IgD-negative memory B cell (primary cell): ENCODE data around the gene S100A4. TPM values are rescaled to one million over a fixed set of nuclear protein-coding genes. Genes with fewer than 3 reads are reported as not detected.

ENCODE experiments used
- H3K27ac Mint-ChIP-seq, 3 donors: one replicate each; pipeline ENCODE4 v1.8.0; 2020 to 2022; ENCODE audit warnings: mild to moderate bottlenecking in 3 of 3, mixed read lengths in 3 of 3, moderate library complexity in 1 of 3
- H3K27me3 Mint-ChIP-seq: one replicate; pipeline ENCODE4 v1.8.0; 2021; ENCODE audit warnings: mixed read lengths
- H3K36me3 Mint-ChIP-seq: one replicate; pipeline ENCODE4 v1.8.0; 2020; ENCODE audit warnings: mild to moderate bottlenecking, mixed read lengths
- H3K4me1 Mint-ChIP-seq, 3 donors: one replicate each; pipeline ENCODE4 v1.8.0; 2020 to 2022; ENCODE audit warnings: mixed read lengths in 3 of 3, mild to moderate bottlenecking in 1 of 3
- H3K4me3 Mint-ChIP-seq, 4 donors: one replicate each; pipeline ENCODE4 v1.8.0; 2020 to 2022; ENCODE audit warnings: mild to moderate bottlenecking in 4 of 4, mixed read lengths in 4 of 4, moderate library complexity in 3 of 4
- H3K9me3 Mint-ChIP-seq, 3 donors: one replicate each; pipeline ENCODE4 v1.8.0; 2020 to 2021; ENCODE audit warnings: mixed read lengths in 3 of 3, mild to moderate bottlenecking in 1 of 3
- polyA plus RNA-seq: library from polyadenylated mRNA; unstranded; fragments of 300-500 nt; fragmentation: Illumina TruSeq; gene quantifications from one replicate; pipeline ENCODE4 v1.2.3, GENCODE V29; 2021

S100A4 gene
- polyA plus RNA-seq, 1 donor from 2014 or later = 524 TPM

- Mint-ChIP-seq H3K9me3 (no peaks in the 10 kb centered on the region), H3K27ac (no peak overlapping the region), H3K4me1 (peaks cover 4% of the 10 kb centered on the region in 3 donors), H3K27me3 (no peaks in the 10 kb centered on the region), H3K4me3 (no peak overlapping the region), H3K36me3 (peaks cover 3% of the 10 kb centered on the region)
These were observed 15.3 kb upstream of the S100A4 start for GRCh38 chr1:153560771-153561465.

GRCh38 chr1:153560241-153560640, 14.6 kb upstream of the S100A4 start:
- peaks cover 3% of the 10 kb centered on the region for H3K36me3 Mint-ChIP-seq

GRCh38 chr1:153557877-153558276, 12.3 kb upstream of the S100A4 start:
- H3K4me1 Mint-ChIP-seq = no peaks in the 10 kb centered on the region
- H3K9me3 Mint-ChIP-seq = no peaks in the 10 kb centered on the region
- H3K27me3 Mint-ChIP-seq = peaks cover 2% of the 10 kb centered on the region
- H3K27ac Mint-ChIP-seq = no peak overlapping the region
- peaks cover 3% of the 10 kb centered on the region for H3K36me3 Mint-ChIP-seq
- H3K4me3 Mint-ChIP-seq = no peak overlapping the region

More at GRCh38 chr1:153560241-153560640, 14.6 kb upstream of the S100A4 start:
- Mint-ChIP-seq H3K9me3 (no peaks in the 10 kb centered on the region), H3K27ac (no peak overlapping the region), H3K4me1 (peaks cover 0 to under 1% (median 0%) of the 10 kb centered on the region in 3 donors), H3K4me3 (no peak overlapping the region), H3K27me3 (no peaks in the 10 kb centered on the region)

GRCh38 chr1:153556348-153556747, 10.7 kb upstream of the S100A4 start:
- Mint-ChIP-seq H3K4me3 (no peak overlapping the region), H3K9me3 (no peaks in the 10 kb centered on the region), H3K4me1 (no peaks in the 10 kb centered on the region), H3K36me3 (peaks cover 3% of the 10 kb centered on the region), H3K27ac (no peak overlapping the region), H3K27me3 (peaks cover 2% of the 10 kb centered on the region)

DNA sequence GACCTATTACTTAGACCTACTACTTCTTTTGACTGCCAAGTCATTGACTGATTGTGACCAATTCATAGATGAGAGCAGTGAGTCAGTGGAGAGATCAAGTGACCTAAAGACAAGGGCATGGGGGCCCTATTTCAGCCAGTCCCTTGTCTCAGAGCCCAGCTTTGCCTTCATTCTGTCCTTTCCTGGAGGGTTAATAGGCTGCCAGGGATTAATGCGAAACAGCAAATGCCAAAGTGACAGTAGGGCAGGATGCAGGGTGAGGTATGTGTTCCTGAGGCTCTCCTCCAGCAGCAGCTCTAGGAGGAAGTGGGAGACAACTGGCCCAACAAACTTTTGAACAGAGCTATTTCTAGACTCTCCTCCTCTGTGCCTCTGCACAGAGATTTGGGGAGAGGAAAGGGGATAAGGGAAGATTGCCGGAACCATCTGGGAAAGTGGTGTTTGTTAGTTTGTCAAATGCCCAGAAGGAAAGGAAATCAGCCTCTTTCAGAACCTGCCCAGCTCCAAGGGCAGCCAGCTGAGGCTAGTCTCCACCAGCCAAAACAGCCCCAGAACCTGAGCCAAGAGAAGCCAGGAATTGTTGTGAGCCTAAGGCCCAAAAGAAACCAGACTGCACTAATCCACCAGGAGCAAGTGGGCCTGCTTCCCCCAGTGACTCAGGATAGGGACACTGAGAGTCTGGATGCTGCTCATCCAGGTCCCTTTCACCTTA, 8.4 kb upstream of the S100A4 start:
- Mint-ChIP-seq H3K9me3 (no peaks in the 10 kb centered on the region), H3K4me3 (no peak overlapping the region), H3K27me3 (peaks cover 6% of the 10 kb centered on the region), H3K36me3 (no peaks in the 10 kb centered on the region), H3K27ac (no peak overlapping the region), H3K4me1 (peaks cover 0 to 4% (median 3%) of the 10 kb centered on the region in 3 donors)

- Mint-ChIP-seq H3K4me1 (peaks cover 0 to 7% (median 5%) of the 10 kb centered on the region in 3 donors), H3K27ac (no peak overlapping the region), H3K4me3 (no peak overlapping the region), H3K9me3 (no peaks in the 10 kb centered on the region), H3K27me3 (peaks cover 6% of the 10 kb centered on the region), H3K36me3 (no peaks in the 10 kb centered on the region)
These were observed 7.5 kb upstream of the S100A4 start for GRCh38 chr1:153553096-153553495.

DNA sequence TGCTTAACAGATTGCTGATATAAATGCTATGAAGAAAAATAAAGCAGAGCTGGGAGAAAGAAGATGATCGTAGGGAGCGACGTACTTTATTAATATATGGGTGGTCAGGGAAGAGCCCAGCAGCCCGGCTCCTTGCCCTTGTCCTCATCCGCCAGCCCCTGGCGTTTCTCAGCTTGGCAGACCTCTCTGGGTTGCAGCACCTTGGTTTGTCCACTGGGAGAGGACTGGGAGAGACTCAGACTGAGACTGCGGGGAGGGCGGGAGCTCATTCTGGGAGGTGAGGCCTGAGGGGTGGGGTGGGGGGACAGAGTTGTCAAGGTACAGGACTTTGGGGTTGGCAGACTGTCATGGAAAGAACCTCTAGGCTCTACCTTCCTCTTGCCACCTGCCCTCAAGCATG, 6.7 kb upstream of the S100A4 start:
- Mint-ChIP-seq H3K36me3 (no peaks in the 10 kb centered on the region), H3K4me1 (peaks cover 0 to 7% (median 5%) of the 10 kb centered on the region in 3 donors), H3K27ac (no peak overlapping the region), H3K27me3 (peaks cover 6% of the 10 kb centered on the region), H3K4me3 (no peak overlapping the region), H3K9me3 (no peaks in the 10 kb centered on the region)

GRCh38 chr1:153550827-153551500, 5.4 kb upstream of the S100A4 start:
- Mint-ChIP-seq H3K27me3 (peaks cover 6% of the 10 kb centered on the region), H3K4me1 (peaks cover under 1 to 8% (median 8%) of the 10 kb centered on the region in 3 donors), H3K9me3 (no peaks in the 10 kb centered on the region), H3K36me3 (no peaks in the 10 kb centered on the region), H3K27ac (no peak overlapping the region), H3K4me3 (no peak overlapping the region)

DNA sequence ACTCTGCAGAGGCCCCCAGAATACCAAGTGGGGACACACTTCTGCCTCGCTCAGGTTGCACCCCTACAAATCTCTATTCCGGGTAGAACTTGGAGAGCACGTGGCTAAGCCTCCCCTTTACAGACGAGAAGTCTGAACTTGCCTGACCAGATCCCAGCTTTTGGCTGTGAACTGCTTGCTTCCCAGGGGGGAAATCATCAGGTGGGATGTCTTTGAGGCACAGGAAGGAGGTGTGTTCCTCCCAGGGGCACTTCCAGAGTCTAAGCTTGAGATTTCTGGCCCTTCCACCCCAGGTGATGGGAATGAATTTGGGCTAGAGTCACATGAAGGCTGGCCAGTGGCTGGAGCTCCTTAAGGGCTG, 4.8 kb upstream of the S100A4 start:
- no peaks in the 10 kb centered on the region for H3K9me3 Mint-ChIP-seq
- no peak overlapping the region for H3K27ac Mint-ChIP-seq
- peaks cover 1% of the 10 kb centered on the region for H3K36me3 Mint-ChIP-seq
- peaks cover 6% of the 10 kb centered on the region for H3K27me3 Mint-ChIP-seq
- peaks cover 6 to 14% (median 14%) of the 10 kb centered on the region in 3 donors for H3K4me1 Mint-ChIP-seq
- peak overlapping the region in 1 of 4 donors; percentile 47 for H3K4me3 Mint-ChIP-seq

DNA sequence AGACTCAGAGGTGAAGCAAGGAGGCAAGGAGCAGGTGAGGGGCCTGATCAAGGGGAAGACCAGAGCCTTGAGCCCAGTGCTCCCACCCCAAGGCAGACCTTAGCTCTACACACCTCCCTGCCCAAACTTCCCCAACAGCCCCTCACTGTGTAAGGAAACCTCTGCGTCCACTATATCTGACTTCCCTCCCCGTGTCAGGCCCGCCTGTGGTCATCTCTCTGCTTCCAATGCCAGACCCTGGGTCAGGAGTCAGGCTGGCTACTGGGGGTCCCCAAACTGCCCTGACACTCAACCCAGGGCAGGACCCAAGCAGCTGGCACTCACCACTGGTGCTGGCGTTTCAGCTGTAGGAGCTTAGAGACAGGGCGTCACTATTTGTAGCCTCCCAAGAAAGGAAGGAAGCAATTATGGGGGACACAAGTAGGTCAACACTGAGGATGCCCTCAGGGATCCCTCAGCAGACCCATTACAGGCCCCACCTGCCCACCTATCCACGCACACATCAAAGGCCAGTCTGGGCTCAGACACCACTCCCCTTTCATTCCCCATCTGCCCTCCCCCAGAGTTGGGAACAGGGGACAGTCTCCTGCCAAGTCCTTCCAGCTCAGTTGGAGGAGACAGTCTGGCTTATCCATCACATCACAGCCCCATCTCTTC, 4.3 kb upstream of the S100A4 start:
- Mint-ChIP-seq H3K4me3 (peak overlapping the region in 1 of 4 donors; percentile 47), H3K9me3 (no peaks in the 10 kb centered on the region), H3K27ac (no peak overlapping the region), H3K4me1 (peaks cover 10 to 19% (median 19%) of the 10 kb centered on the region in 3 donors), H3K36me3 (peaks cover 3% of the 10 kb centered on the region), H3K27me3 (peaks cover 6% of the 10 kb centered on the region)

DNA sequence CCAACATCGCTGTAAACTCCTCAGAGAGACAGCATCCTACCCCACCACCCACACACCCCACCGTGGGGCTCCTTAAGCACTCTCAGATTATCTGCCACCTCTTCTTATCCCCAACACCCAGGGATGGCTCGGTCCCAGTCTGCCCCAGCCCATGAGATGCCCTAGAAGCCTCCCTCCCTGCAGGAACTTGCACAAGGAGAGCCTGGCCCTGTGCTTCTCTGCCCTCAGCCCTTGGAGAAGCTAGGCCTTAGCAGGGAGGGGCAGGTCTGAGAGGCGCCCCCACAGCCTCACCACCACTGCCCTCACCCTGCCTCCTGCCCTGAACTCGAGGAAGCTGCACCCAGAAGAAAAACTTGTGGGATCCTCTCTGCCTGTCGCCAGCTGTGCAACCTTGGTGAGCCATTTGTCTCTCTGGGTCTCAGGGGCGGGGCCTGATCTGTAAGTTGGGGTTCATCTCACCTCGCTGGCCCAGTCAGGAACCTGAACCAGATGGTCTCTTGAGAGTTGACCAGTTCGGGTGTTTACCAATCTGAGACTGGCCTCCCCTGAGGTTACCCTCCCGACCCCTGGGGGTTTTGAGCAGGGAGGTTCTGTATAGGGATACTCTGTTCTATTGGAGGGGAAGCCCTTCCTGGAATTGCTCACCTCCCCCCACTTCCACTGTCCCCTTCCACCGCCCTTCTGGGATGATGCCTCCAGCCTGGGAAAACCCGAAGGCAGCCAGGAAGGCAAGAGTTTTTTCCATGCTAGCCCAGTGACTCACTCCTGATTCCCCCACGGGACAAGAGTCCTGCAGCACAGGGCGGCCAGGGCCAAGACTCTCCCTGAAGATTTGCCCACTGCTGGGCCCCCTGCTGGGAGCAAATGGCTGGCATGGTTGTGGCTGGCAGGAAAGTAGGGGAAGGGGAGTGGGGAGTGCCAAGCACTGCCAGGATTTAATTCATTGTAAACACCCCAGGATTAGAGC, 3.4 kb upstream of the S100A4 start, which contains the start of gene S100A3:
TSS of gene S100A3 (minus strand) at position 537 of the 967 bp plus-strand sequence. CDS start 773 bp downstream, outside the sequence.
- H3K27me3 Mint-ChIP-seq = peaks cover 6% of the 10 kb centered on the region
- H3K9me3 Mint-ChIP-seq = no peaks in the 10 kb centered on the region
- H3K27ac Mint-ChIP-seq = peak within 1 kb of the TSS in 1 of 3 donors; percentile 50
- peaks cover 4% of the 10 kb centered on the region for H3K36me3 Mint-ChIP-seq
- H3K4me3 Mint-ChIP-seq = peak within 1 kb of the TSS in 1 of 4 donors; percentile 39
- peaks cover 10 to 26% (median 24%) of the 10 kb centered on the region in 3 donors for H3K4me1 Mint-ChIP-seq

GRCh38 chr1:153547560-153548551, 2.2 kb upstream of the S100A4 start:
- peaks cover 3% of the 10 kb centered on the region for H3K27me3 Mint-ChIP-seq
- H3K36me3 Mint-ChIP-seq = peaks cover 12% of the 10 kb centered on the region
- no peaks in the 10 kb centered on the region for H3K9me3 Mint-ChIP-seq
- H3K4me3 Mint-ChIP-seq = peak overlapping the region in 1 of 4 donors; percentile 54
- H3K4me1 Mint-ChIP-seq = peaks cover 12 to 28% (median 26%) of the 10 kb centered on the region in 3 donors
- H3K27ac Mint-ChIP-seq = peak overlapping the region in 1 of 3 donors; percentile 25
